Activated CD4-positive, alpha-beta memory T cell treated with anti-CD3 and anti-CD28 coated beads, Interleukin-2, amount 10 ng/mL, durations not matched to agents 7 days and 5 days (primary cell): ENCODE data around the gene PBXIP1. TPM values are rescaled to one million over a fixed set of nuclear protein-coding genes. Genes with fewer than 3 reads are reported as not detected.
"Not testable (repeated sequence)": the region's sequence is repeated elsewhere in the genome, so short reads cannot be mapped to it uniquely, and the experiment has no call there.

Experiments used
- CTCF ChIA-PET: fragments of 350-600 bp; sonication (Branson Sonifier 250); formaldehyde crosslinking; loops from one replicate; lab custom pipeline; 2021; ENCODE audit warnings: antibody characterized with exemption, inconsistent platforms; lab: Charles Lee
- POLR2A ChIA-PET: fragments of 350-600 bp; sonication (Branson Sonifier 250); formaldehyde crosslinking; loops from one replicate; lab custom pipeline; 2021; ENCODE audit warnings: antibody characterized with exemption; lab: Charles Lee
- DNase-seq: peaks from one replicate; pipeline ENCODE4 v3.0.0-alpha.2; 2020
- H3K27ac Mint-ChIP-seq: one replicate; pipeline ENCODE4 v1.8.0; 2021; ENCODE audit warnings: mild to moderate bottlenecking, mixed read lengths
- H3K27me3 Mint-ChIP-seq: one replicate; pipeline ENCODE4 v1.8.0; 2021; ENCODE audit warnings: mixed read lengths
- H3K36me3 Mint-ChIP-seq: one replicate; pipeline ENCODE4 v1.8.0; 2021; ENCODE audit warnings: low read depth, mixed read lengths
- H3K4me1 Mint-ChIP-seq: one replicate; pipeline ENCODE4 v1.8.0; 2021; ENCODE audit warnings: mixed read lengths
- H3K4me3 Mint-ChIP-seq: one replicate; pipeline ENCODE4 v1.8.0; 2021; ENCODE audit warnings: mild to moderate bottlenecking, mixed read lengths
- H3K9me3 Mint-ChIP-seq: one replicate; pipeline ENCODE4 v1.8.0; 2021; ENCODE audit warnings: mixed read lengths
- total RNA-seq, 2 experiments: library from RNA; stranded (reverse); gene quantifications; one replicate each; pipeline ENCODE4 v1.2.3, GENCODE V29; 2021

PBXIP1 gene
- total RNA-seq, 2 experiments from 2014 or later = 169 TPM

DNA sequence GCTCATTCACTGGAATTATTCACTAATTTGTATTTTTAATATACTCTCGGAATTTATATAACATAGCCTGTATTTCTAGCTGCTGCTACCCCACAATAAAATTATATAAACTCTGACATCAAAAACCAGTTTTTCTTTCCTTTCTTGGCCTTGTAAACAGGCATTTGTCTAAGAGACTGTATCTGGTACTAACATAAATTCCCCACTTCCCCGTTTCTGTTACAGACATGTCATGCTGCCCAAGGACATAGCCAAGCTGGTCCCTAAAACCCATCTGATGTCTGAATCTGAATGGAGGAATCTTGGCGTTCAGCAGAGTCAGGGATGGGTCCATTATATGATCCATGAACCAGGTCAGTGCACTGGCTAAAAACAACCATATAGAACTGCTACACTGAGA is 21.9 kb upstream of the PBXIP1 start:
- H3K36me3 Mint-ChIP-seq = peaks cover 36% of the 10 kb centered on the region
- DNase-seq, H3K9me3 Mint-ChIP-seq, H3K27me3 Mint-ChIP-seq: not testable (repeated sequence)
- POLR2A ChIA-PET = interaction anchor here (1.2 to 4.8 kb wide), 3 partner anchors 9 to 17 kb away, joined by 3 to 62 read pairs (median 3); partner anchors contain the start of gene PYGO2
- H3K4me1 Mint-ChIP-seq = peaks cover 23% of the 10 kb centered on the region
- H3K4me3 Mint-ChIP-seq = peak overlapping the region; percentile 6
- CTCF ChIA-PET = interaction anchor here (2.5 to 6.4 kb wide), 2 partner anchors 22 to 39 kb away, joined by 12 to 40 read pairs; no protein-coding TSS in a partner anchor
- peak overlapping the region; percentile 22 for H3K27ac Mint-ChIP-seq

DNA sequence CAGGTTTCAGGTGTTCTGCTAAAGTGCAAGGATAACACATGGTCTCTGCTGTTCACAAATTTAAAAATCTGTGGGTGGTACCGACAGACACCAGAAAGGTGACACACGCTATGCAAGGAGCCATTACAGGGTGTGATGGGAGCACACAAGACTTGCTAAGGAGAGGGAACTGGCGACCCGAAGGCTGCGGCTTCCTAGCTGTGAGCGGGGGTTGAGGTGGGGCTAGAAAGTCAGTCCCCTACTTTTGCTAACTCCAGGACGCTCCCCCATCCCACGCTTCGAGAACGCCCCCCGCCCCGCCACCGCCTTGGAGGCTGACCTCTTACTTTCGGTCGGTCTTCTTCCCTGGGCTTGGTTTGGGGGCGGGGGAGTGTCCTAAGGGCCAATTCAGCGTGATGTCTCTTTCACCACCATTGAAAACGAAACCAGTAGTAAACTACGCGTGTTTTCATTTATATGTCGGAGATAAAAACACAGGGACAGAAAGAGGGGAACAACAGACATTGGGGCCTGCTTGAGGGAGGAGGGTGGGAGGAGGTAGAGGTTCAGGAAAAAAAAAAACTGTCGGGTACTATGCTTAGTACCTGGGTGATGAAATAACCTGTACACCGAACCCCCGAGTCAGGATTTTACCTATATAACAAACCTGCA is 19.6 kb upstream of the PBXIP1 start:
- Mint-ChIP-seq H3K36me3 (peaks cover 41% of the 10 kb centered on the region), H3K9me3 (no peaks in the 10 kb centered on the region), H3K27me3 (no peaks in the 10 kb centered on the region), H3K4me3 (no peak overlapping the region), H3K27ac (no peak overlapping the region), H3K4me1 (peaks cover 40% of the 10 kb centered on the region)
- ChIA-PET CTCF (interaction anchor here (0.9 to 6.4 kb wide), 4 partner anchors 19 to 41 kb away, joined by 4 to 40 read pairs (median 12); partner anchors contain the start of genes PBXIP1 and PMVK), POLR2A (interaction anchor here (0.6 to 5.1 kb wide), 21 partner anchors 8 to 369 kb away, joined by 3 to 62 read pairs (median 12); partner anchors contain the start of genes FLAD1, LENEP, PBXIP1 and PMVK)
- peak; percentile 67 for DNase-seq

DNA sequence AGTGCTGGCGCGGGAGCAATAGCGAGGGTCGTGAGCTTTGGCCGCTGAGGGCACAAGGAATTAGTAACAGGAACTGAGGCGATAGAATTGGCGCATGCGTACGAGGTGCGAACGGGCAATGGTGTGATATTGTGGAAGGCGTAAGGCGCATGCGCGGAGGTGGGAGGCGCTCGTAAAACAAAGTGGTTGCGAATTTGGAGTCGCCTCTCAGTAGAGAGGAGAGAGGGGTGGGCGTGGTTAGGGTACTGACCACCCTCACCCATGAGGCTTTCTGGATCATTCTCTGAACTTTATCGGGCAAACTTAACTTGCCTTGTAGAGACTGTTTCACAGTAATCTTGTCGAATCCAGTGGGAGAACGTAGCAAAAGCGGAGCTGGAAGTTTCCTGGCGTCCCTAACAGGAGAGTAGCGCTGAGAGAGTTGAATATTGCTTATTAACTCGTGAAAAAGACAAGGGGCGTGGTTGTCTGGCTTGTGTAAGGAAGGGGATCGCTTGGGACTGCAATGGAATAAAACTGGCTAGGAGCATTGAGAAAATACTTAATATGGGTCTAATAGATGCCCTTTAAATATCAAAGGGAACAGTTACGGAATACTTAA is 19.0 kb upstream of the PBXIP1 start:
- peaks cover 39% of the 10 kb centered on the region for H3K36me3 Mint-ChIP-seq
- DNase-seq = peak; percentile 96
- no peak overlapping the region for H3K27ac Mint-ChIP-seq
- peaks cover 43% of the 10 kb centered on the region for H3K4me1 Mint-ChIP-seq
- H3K27me3 Mint-ChIP-seq = no peaks in the 10 kb centered on the region
- CTCF ChIA-PET = interaction anchor here (0.9 to 6.4 kb wide), 4 partner anchors 12 to 42 kb away, joined by 5 to 40 read pairs (median 21); partner anchors contain the start of genes PBXIP1 and PYGO2
- no peak overlapping the region for H3K4me3 Mint-ChIP-seq
- H3K9me3 Mint-ChIP-seq = no peaks in the 10 kb centered on the region
- POLR2A ChIA-PET = interaction anchor here (0.6 to 5.1 kb wide), 27 partner anchors 8 to 368 kb away, joined by 3 to 62 read pairs (median 7); partner anchors contain the start of genes ADAM15, FLAD1, LENEP and PBXIP1

DNA sequence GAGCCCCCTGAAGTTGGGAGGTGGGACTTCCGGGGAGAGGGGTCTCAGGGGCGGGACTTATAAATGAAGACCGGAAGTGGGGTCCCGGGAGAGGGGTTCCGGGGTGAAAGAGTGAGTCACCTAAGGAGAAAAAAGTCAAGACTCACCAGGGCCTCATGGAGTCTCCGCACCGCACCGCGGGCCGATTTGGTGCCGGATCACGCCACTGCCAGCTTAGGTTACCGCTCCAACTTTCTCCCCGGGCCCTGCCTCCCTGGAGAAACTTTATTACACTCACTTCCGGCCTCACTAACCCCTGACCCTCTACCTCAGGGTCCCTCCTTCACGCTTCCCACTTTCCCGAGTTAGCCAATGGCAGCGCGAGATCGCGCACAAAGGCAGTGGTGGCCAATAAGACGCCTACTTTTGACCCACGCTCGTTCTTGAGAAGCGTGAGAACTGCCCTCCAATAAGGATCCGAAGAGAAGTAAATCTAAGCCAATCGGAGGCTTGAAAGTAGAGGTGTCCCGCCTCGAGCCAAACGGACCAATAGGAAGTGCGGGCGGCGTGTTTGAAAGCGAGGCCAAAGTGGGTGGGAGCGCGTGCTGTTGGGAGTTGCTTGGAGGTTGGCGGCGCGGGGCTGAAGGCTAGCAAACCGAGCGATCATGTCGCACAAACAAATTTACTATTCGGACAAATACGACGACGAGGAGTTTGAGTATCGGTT is 18.4 kb upstream of the PBXIP1 start, which contains the start of gene CKS1B:
TSS of gene CKS1B (plus strand) at position 580 of the 706 bp plus-strand sequence. CDS start at position 645, 65 bp downstream.
- H3K9me3 Mint-ChIP-seq = no peaks in the 10 kb centered on the region
- no peak within 1 kb of the TSS for H3K27ac Mint-ChIP-seq
- H3K27me3 Mint-ChIP-seq = no peaks in the 10 kb centered on the region
- CTCF ChIA-PET = interaction anchor here (0.6 to 6.4 kb wide), 15 partner anchors 9 to 305 kb away, joined by 3 to 40 read pairs (median 5); partner anchors contain the start of genes ADAM15, FLAD1, PBXIP1 and PYGO2
- peaks cover 40% of the 10 kb centered on the region for H3K36me3 Mint-ChIP-seq
- peaks cover 45% of the 10 kb centered on the region for H3K4me1 Mint-ChIP-seq
- peak; percentile 97 for DNase-seq
- POLR2A ChIA-PET = interaction anchor here (0.8 to 5.1 kb wide), 29 partner anchors 9 to 369 kb away, joined by 3 to 62 read pairs (median 7); partner anchors contain the start of genes ADAM15, FLAD1, LENEP and PBXIP1
- H3K4me3 Mint-ChIP-seq = no peak within 1 kb of the TSS

DNA sequence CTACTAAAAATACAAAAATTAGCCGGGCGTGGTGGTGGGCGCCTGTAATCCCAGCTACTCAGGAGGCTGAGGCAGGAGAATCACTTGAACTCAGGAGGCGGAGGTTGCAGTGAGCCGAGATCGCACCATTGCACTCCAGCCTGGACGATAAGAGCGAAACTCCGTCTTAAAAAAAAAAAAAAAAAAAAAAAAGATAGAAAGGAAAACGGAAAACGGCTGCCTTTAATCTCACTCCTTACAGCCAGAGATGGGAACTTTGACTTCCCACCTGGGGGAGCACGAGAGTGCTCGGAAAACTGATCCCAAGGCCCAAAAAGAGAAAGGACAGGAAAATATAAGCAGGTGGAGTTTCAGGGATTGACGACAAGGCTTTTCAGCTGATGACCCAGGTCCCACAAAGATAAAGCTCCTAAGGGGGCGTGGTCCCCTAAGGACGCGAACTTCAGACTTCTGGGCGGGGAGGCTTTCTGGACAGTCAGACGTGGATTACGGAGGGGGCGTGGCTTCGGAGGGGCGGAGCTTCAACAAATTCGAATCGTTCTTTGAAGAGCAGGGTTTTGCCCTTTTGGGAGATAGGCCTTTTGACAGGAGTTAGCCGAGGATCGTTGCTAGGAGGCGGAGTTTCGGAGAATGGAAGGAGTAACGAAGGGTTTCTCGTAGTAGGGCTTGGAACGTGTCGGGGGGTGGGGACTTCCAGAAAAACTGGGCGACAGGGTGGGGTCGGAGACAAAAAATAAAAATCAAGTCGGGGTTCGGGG is 17.6 kb upstream of the PBXIP1 start:
- peaks cover 40% of the 10 kb centered on the region for H3K36me3 Mint-ChIP-seq
- POLR2A ChIA-PET = interaction anchor here (0.7 to 5.1 kb wide), 26 partner anchors 9 to 368 kb away, joined by 3 to 62 read pairs (median 8); partner anchors contain the start of genes ADAM15, FLAD1, LENEP and PBXIP1
- peak; percentile 96 for DNase-seq
- no peaks in the 10 kb centered on the region for H3K27me3 Mint-ChIP-seq
- peaks cover 47% of the 10 kb centered on the region for H3K4me1 Mint-ChIP-seq
- no peak overlapping the region for H3K27ac Mint-ChIP-seq
- CTCF ChIA-PET = interaction anchor here (0.6 to 6.4 kb wide), 17 partner anchors 10 to 304 kb away, joined by 3 to 40 read pairs (median 4); partner anchors contain the start of genes ADAM15, FLAD1, KRTCAP2 and PYGO2
- H3K4me3 Mint-ChIP-seq = no peak overlapping the region
- H3K9me3 Mint-ChIP-seq = no peaks in the 10 kb centered on the region

DNA sequence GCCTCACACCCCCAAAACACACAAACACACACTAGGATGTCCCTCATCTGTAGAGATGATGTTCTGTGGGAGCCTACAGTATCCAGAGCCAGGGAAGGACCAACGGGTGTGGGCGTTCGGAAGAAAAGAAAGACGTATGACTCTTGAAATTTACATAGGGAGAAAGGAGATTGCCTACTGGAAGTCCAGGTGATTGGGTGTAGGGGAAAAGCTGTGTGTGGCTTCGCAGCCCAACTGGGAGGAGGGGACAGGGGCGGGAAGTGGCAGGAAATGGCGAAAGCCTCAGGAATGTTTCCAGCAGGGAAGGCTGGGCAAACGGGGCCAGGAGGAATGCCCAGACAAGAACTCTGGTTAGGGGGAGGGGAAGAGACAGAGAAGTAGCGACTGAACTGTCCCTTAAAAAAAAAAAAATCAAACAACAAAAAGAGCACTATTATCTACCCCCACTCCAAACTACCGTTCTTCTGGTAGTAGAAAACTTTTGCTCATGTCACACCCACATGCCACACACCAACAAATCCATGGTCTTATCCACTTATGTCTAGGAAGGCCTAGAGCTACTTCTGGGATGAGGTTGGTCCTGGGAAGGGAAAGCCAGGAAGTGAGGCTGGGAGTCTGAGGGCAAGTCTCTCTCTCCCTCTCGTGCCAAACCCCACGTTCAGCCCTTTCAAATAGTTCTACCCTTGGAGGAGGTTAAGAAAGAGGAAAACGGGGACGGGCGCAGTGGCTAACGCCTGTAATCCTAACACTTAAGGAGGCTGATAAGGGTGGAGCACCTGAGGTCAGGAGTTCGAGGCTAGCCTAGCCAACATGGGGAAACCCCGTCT is 16.8 kb upstream of the PBXIP1 start:
- peaks cover 50% of the 10 kb centered on the region for H3K4me1 Mint-ChIP-seq
- H3K4me3 Mint-ChIP-seq = no peak overlapping the region
- DNase-seq = no peak
- no peak overlapping the region for H3K27ac Mint-ChIP-seq
- peaks cover 39% of the 10 kb centered on the region for H3K36me3 Mint-ChIP-seq
- H3K27me3 Mint-ChIP-seq = no peaks in the 10 kb centered on the region
- ChIA-PET POLR2A (interaction anchor here (0.7 to 5.1 kb wide), 19 partner anchors 8 to 367 kb away, joined by 3 to 62 read pairs (median 12); partner anchors contain the start of genes FLAD1, LENEP, PBXIP1 and PYGO2), CTCF (interaction anchor here (0.6 to 6.4 kb wide), 14 partner anchors 10 to 303 kb away, joined by 3 to 40 read pairs (median 5); partner anchors contain the start of genes ADAM15, FLAD1, KRTCAP2 and PYGO2)
- H3K9me3 Mint-ChIP-seq = no peaks in the 10 kb centered on the region

DNA sequence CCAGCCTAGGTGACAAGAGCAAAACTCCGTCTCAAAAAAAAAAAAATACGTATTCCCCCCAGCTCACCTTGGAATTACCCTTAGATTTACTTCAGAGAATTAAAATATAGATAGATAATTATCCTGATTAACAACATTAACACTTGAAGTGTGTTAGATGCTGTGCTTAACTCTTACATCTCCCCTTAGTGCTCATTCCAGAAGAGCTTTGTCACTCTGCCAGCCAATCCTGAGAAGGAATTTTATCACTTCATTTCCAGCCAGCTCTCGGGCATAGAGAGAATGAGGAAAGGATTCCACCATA is 16.3 kb upstream of the PBXIP1 start:
- POLR2A ChIA-PET = interaction anchor here (0.9 to 3.9 kb wide), 5 partner anchors 8 to 44 kb away, joined by 4 to 34 read pairs (median 10); partner anchors contain the start of genes FLAD1, PBXIP1 and PYGO2
- peaks cover 51% of the 10 kb centered on the region for H3K4me1 Mint-ChIP-seq
- no peak overlapping the region for H3K27ac Mint-ChIP-seq

DNA sequence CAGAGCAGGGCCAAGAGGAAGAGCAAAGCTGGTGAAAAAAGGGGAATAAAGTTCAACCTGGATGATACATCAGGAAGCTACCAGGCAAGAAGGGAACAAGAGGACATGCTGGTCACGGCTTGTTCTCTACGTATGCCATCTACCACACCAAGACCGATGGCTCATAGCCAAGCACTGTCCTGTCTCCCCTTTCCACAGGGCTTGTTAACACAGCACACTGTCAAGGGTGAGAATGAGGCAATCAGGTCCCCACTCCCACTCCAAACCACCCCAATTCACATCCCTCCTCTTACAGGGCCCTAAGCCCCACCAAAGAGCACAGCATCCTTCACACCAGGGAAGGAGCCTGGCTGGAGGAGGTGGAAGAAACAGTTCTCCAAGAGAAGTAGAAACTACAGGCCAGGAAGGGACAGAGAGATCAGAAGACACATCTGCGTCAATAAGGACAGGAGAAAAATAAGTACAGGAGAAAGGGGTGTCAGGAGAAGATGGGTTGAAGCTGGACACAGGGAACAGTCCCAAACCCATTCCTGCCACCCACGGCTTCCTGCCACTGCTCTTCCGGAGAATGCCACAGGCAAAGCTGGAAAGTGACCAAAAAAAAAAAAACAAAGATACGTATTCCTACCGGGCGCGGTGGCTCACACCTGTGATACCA is 15.6 kb upstream of the PBXIP1 start:
- peak overlapping the region; percentile 62 for H3K27ac Mint-ChIP-seq
- POLR2A ChIA-PET = interaction anchor here (0.9 to 3.9 kb wide), 6 partner anchors 10 to 45 kb away, joined by 4 to 34 read pairs (median 12); partner anchors contain the start of genes FLAD1, PBXIP1 and PYGO2
- H3K4me3 Mint-ChIP-seq = peak overlapping the region; percentile 16
- DNase-seq = no peak
- H3K36me3 Mint-ChIP-seq = peaks cover 43% of the 10 kb centered on the region
- H3K4me1 Mint-ChIP-seq = peaks cover 52% of the 10 kb centered on the region
- no peaks in the 10 kb centered on the region for H3K27me3 Mint-ChIP-seq
- CTCF ChIA-PET = interaction anchor here (0.6 to 6.4 kb wide), 9 partner anchors 9 to 412 kb away, joined by 3 to 40 read pairs (median 7); partner anchors contain the start of genes PBXIP1 and PYGO2
- H3K9me3 Mint-ChIP-seq = no peaks in the 10 kb centered on the region

More for the DNA sequence above, 16.3 kb upstream of the PBXIP1 start:
- Mint-ChIP-seq H3K27me3 (no peaks in the 10 kb centered on the region), H3K36me3 (peaks cover 39% of the 10 kb centered on the region), H3K4me3 (no peak overlapping the region), H3K9me3 (no peaks in the 10 kb centered on the region)
- DNase-seq = no peak
- CTCF ChIA-PET = interaction anchor here (0.6 to 6.4 kb wide), 10 partner anchors 9 to 413 kb away, joined by 3 to 40 read pairs (median 7); partner anchors contain the start of genes ADAM15, FLAD1, PBXIP1 and PYGO2

DNA sequence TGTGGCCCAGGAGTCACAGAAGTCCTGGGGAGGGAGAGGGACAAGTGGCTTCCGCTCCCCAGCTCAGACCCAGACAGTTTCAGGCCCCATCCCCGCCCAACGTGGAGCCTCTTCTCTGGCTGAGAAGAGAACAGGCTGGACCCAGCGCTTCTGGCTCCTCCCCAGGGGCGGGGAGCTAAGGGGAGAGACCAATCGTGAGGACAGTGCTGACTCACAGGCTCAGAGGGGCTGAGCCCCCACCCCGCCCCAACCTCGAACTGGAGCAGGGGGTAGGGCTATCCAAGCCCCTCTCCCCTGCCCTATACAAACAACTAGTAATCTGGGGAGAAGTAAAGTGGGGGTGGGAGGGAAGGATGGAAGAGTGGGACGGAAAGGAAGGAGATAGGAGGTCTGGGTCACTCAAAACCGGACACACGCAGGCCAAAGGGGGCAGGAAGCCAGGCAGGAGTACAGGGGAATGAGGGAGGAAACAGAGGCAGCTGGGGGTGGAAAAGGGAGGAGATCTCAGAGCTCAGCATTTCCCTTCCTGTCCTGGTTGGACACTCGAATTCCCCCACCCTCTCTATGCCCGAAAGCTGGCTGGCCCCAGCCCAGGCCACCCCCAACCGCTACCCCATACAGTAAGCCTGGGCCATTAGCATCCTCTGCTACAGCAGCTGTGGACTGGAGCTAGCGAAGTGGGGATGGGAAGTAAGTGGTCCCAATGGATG is 14.9 kb upstream of the PBXIP1 start, which contains the start of gene SHC1:
TSS of gene SHC1 (minus strand) at position 117 of the 710 bp plus-strand sequence. CDS start 221 bp downstream, outside the sequence.
- Mint-ChIP-seq H3K27me3 (no peaks in the 10 kb centered on the region), H3K4me1 (peaks cover 52% of the 10 kb centered on the region), H3K4me3 (peak within 1 kb of the TSS; percentile 16), H3K9me3 (no peaks in the 10 kb centered on the region), H3K36me3 (peaks cover 46% of the 10 kb centered on the region), H3K27ac (peak within 1 kb of the TSS; percentile 62)
- CTCF ChIA-PET = interaction anchor here (1.0 to 3.7 kb wide), 8 partner anchors 8 to 411 kb away, joined by 3 to 24 read pairs (median 6); partner anchors contain the start of genes FLAD1, PBXIP1 and PYGO2
- peak; percentile 44 for DNase-seq
- POLR2A ChIA-PET = interaction anchor here (0.7 to 3.9 kb wide), 7 partner anchors 10 to 45 kb away, joined by 3 to 34 read pairs (median 10); partner anchors contain the start of genes FLAD1, PBXIP1, PMVK and PYGO2
